GM21528 (cell line): ENCODE measurements around the gene ZSCAN5A.
"Not testable (repeated sequence)": the region's sequence is repeated elsewhere in the genome, so short reads cannot be mapped to it uniquely, and the experiment has no call there.

ENCODE experiments used
- ATAC-seq: cut with Tn5 transposase; IDR thresholded peaks from one replicate; pipeline ENCODE4 v1.9.1; 2021; ENCODE audit warnings: mild to moderate bottlenecking, moderate library complexity; ENCODE audit not compliant: unreplicated experiment, low FRiP score

The ZSCAN5A gene, protein sequence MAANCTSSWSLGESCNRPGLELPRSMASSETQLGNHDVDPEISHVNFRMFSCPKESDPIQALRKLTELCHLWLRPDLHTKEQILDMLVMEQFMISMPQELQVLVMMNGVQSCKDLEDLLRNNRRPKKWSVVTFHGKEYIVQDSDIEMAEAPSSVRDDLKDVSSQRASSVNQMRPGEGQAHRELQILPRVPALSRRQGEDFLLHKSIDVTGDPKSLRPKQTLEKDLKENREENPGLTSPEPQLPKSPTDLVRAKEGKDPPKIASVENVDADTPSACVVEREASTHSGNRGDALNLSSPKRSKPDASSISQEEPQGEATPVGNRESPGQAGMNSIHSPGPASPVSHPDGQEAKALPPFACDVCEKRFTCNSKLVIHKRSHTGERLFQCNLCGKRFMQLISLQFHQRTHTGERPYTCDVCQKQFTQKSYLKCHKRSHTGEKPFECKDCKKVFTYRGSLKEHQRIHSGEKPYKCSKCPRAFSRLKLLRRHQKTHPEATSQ

GRCh38 chr19:56314381-56315076 is at the start of gene ZSCAN5A:
TSS of gene ZSCAN5A (minus strand) at chr19:56314839. CDS start at chr19:56225046, 89,793 bp downstream.
- peak; percentile 81 for ATAC-seq

- no peak for ATAC-seq
Observed at GRCh38 chr19:56360841-56361240, 46.2 kb upstream of the ZSCAN5A start.

DNA sequence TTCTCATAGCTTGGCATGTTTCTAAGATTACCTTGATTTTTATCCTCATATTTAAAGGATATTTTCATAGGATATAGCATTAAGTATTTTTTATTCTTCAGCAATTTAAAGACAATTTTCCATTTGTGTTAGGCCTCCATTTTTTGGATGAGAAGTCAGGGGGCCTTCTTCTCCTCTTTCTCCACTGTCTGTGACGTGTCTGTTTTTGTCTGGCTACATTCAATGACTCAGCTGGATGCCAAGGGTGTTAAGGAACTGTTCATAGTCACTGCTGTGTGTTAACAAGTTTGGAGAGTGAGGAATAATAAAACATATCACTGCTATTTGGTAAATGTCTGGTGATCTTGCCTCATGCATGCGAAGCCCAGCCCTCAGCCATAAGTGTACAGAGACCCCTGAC is 42.3 kb upstream of the ZSCAN5A start:
- no peak for ATAC-seq

DNA sequence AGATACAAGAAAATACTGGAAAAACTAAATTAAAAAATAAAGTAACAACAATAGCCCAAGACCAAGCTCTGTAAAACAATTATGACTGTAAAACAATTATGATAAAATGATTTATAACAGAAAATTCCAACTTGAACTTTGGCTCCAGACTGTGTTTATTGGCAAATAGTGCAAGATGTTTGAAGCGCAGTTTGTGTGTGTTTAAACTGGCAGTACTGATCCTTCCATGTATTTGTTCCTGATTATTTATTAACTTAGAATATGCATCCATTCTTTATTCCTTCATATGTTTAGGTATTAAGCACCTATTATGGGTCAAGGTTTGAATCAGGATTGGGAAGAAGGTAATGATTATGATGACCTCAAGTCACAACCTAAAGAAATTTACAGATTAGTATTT is 40.9 kb upstream of the ZSCAN5A start:
- ATAC-seq = no peak

- ATAC-seq = no peak
Observed at GRCh38 chr19:56351208-56351607, 36.6 kb upstream of the ZSCAN5A start.

GRCh38 chr19:56350416-56351045 is 35.9 kb upstream of the ZSCAN5A start:
- ATAC-seq = no peak

DNA sequence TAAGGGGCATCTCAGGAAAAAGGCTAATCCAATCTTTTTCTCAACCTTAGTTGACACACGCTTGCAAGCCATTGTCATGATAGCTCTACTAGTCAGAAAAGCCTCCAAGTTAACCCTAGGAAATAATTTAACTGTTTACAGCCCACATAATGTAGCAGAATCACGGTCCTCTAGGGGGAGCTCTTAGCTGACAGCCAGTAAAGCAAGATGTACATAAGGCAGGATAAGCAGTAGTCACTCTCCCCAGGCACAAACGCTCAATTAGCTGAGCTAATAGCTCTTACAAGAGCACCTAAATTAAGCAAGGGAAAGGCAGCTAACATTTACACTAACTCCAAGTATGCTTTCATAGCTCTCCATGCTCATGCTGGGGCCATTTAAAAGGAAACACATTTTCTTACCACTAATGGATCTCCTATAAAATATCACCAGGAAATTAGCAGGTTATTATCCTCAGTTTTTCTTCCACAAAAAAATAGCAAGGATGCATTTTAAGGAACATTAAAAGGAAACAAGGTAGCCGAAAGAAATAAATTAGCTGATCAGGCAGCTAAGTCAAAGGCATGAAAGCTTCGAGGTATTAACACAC is 33.7 kb upstream of the ZSCAN5A start:
- ATAC-seq = no peak

GRCh38 chr19:56347163-56347778 is 32.6 kb upstream of the ZSCAN5A start:
- no peak for ATAC-seq

DNA sequence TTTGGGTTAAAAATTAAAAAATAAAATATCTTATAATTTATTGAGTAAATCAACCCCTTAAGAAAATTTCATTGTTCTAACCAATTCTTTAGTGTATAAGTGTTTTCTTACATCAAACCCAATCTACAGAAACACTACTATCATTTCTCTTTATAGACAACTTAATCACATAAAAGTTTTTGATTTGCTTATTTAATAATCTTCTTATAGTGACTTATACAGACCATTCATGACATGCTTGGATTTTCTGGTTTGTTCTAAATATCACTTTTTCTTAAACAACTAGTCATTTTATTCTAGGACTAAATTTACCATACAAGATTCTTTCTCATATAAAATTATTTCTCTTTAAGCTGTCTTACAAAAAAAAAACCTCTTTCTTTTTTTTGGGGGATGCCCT is 27.3 kb upstream of the ZSCAN5A start:
- no peak for ATAC-seq

DNA sequence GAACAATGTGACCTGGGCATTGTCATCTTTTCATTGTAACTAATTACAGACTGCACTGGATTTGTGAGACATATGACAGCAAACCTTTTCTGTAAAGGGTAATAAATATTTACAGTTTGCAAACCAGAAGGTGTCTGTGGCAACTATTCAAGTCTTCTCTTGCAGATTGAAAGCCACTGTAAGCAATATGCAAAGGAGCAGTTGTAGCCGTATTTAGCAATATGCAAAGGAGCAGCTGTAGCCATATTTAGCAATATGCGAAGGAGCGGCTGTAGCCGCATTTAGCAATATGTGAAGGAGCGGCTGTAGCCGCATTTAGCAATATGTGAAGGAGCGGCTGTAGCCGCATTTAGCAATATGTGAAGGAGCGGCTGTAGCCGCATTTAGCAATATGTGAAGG is 24.4 kb upstream of the ZSCAN5A start:
- ATAC-seq = not testable (repeated sequence)

DNA sequence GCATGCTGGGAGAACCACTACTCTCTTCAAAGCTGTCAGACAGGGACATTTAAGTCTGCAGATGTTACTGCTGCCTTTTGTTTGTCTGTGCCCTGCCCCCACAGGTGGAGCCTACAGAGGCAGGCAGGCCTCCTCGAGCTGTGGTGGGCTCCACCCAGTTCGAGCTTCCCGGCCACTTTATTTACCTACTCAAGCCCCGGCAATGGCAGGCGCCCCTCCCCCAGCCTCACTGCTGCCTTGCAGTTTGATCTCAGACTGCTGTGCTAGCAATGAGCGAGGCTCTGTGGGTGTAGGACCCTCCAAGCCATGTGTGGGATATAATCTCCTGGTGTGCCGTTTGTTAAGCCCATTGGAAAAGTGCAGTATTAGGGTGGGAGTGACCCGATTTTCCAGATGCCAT is 22.4 kb upstream of the ZSCAN5A start:
- not testable (repeated sequence) for ATAC-seq

DNA sequence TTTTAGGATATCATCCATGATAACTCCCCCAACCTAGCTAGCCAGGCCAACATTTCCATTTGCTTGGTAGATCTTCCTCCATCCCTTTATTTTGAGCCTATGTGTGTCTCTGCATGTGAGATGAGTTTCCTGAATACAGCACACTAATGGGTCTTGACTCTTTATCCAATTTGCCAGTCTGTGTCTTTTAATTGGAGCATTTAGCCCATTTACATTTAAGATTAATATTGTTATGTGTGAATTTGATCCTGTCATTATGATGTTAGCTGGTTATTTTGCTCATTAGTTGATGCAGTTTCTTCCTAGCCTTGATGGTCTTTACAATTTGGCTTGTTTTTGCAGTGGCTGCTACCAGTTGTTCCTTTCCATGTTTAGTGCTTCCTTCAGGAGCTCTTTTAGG is 20.7 kb upstream of the ZSCAN5A start:
- not testable (repeated sequence) for ATAC-seq

- ATAC-seq = no peak
Observed at GRCh38 chr19:56333506-56333905, 18.9 kb upstream of the ZSCAN5A start.

- no peak for ATAC-seq
Observed at GRCh38 chr19:56332695-56333094, 18.1 kb upstream of the ZSCAN5A start.

DNA sequence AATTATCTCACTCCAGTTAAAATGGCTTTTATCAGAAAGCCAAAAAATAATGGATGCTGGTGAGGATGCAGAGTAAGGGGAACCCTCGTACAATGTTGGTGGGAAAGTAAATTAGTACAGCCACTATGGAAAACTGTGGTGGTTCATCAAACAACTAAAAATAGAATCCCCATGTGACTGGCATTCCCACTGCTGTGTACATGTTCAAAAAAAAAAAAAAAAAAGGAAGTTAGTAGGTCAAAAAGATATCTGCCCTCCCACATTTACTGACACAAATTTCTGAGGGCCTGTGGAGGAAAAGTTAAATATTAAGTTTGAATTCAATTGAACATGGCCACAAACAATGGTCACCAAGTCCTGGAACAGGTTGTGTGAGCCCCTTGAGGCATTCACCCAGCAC is 9.8 kb upstream of the ZSCAN5A start:
- ATAC-seq = no peak

- no peak for ATAC-seq
Observed at GRCh38 chr19:56321989-56322440, 7.4 kb upstream of the ZSCAN5A start.

- ATAC-seq = no peak
Observed at GRCh38 chr19:56321254-56321988, 6.8 kb upstream of the ZSCAN5A start.

- ATAC-seq = no peak
Observed at GRCh38 chr19:56319991-56320390, 5.4 kb upstream of the ZSCAN5A start.

DNA sequence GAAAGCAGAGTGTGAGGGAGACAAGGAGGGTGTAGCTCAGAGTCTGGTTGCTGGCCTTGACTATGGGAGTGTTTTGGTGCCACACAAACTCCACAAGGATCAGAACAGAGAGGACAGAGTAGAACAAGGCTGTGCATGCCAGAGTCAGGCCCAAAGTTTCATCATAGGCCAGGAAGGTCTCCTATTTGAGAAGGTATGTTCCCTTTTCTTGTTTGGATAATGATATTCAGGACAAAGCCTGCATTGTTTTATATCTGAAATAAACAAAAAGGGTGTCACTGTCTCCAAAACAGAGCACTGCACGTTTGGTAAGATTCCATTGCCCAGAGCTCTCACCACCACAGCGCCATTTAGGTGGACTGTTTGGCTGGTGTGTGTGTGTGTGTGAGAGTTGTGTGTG is 3.1 kb upstream of the ZSCAN5A start:
- no peak for ATAC-seq

DNA sequence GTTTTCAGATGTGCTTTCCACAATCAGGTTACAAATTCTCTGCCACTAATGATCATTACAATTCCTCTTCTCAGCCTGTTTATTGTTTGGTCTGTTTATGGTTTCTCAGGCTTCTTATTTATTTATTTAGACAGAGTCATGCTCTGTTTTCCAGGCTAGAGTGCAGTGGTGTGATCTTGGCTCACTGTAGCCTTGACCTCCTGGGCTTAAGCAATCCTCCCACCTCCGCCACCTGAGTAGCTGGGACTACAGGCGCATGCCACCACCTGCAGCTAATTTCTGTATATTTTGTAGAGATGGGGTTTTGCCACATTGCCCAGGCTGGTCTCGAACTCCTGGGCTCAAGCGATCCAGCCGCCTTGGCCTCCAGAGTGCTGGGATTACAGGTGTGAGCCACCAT is 2.1 kb upstream of the ZSCAN5A start:
- ATAC-seq = no peak
